Activated T-cell treated with anti-CD3 and anti-CD28 coated beads, Interleukin-2, amount 50 U/mL, for 4 hours (primary cell): Measurements from ENCODE around the gene DPP10. TPM values are rescaled to one million over a fixed set of nuclear protein-coding genes. Genes with fewer than 3 reads are reported as not detected.

Experiments used
- ATAC-seq, 2 donors: fragments of 200-7000 bp; cut with Tn5 transposase; one replicate each; pipeline ENCODE4 v1.10.0; 2021
- DNase-seq: peaks from one replicate; pipeline ENCODE4 v3.0.0-alpha.2; 2020
- H3K27me3 Mint-ChIP-seq: one replicate; pipeline ENCODE4 v1.8.0; 2021; ENCODE audit warnings: low read depth, mixed read lengths
- H3K36me3 Mint-ChIP-seq: one replicate; pipeline ENCODE4 v1.8.0; 2022; ENCODE audit warnings: mixed read lengths; ENCODE audit not compliant: insufficient read depth
- H3K4me1 Mint-ChIP-seq: one replicate; pipeline ENCODE4 v1.8.0; 2021; ENCODE audit warnings: low read depth, mixed read lengths
- H3K4me3 Mint-ChIP-seq: one replicate; pipeline ENCODE4 v1.8.0; 2021; ENCODE audit warnings: mild to moderate bottlenecking, moderate library complexity, mixed read lengths
- H3K9me3 Mint-ChIP-seq: one replicate; pipeline ENCODE4 v1.8.0; 2021; ENCODE audit warnings: mixed read lengths
- total RNA-seq, 3 donors: library from RNA; stranded (reverse); gene quantifications; one replicate each; pipeline ENCODE4 v1.2.1, GENCODE V29; 2021

Gene DPP10
- total RNA-seq, 3 donors from 2014 or later: not detected

GRCh38 chr2:115299199-115299598 lies 856.8 kb downstream of the DPP10 start:
- Mint-ChIP-seq H3K4me3 (no peak overlapping the region), H3K9me3 (peaks cover 3% of the 10 kb centered on the region), H3K27me3 (no peaks in the 10 kb centered on the region), H3K36me3 (no peaks in the 10 kb centered on the region), H3K4me1 (no peaks in the 10 kb centered on the region)
- DNase-seq (no peak), ATAC-seq (no peak)

DNA sequence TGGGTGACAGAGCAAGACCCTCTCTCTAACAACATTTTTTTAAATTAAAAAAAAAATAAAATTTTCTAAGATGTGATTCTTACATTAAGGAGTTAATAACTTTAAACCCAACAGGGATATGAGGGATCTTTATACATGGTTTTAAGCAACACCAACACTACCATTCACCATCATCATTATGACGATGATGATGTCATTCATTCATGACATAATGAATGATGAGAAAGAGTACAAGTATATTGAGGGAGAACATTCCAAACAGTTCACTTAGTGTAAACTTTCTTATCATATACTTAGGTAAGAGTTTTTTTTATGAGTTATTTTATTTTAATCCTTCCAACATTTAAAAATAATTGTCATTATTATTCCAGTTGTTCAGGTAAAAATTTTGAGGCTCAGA lies 863.3 kb downstream of the DPP10 start:
- DNase-seq (no peak), ATAC-seq (no peak)
- Mint-ChIP-seq H3K9me3 (peaks cover 16% of the 10 kb centered on the region), H3K4me1 (no peaks in the 10 kb centered on the region), H3K36me3 (no peaks in the 10 kb centered on the region), H3K4me3 (no peak overlapping the region), H3K27me3 (no peaks in the 10 kb centered on the region)

DNA sequence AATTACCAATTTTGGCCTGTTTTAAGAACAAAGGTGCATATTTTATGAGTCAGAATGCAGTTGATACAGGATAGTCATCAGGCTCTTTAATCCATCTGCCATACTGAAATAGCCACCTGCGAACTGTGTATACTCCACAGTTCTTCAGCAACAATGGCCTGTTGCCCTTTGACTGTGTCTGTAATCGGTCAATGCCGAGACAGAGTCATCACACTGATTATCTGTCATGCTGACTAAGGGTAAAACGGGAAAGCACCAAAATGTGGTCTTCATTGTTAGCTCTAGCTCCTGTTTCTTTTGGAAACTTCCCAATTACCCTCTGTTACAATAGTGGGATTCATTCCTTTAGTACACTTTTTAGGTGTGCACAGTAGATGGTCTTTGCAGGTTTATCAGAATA lies 871.7 kb downstream of the DPP10 start:
- ATAC-seq (no peak), DNase-seq (no peak)
- Mint-ChIP-seq H3K9me3 (peaks cover 13% of the 10 kb centered on the region), H3K36me3 (no peaks in the 10 kb centered on the region), H3K4me3 (no peak overlapping the region), H3K27me3 (no peaks in the 10 kb centered on the region), H3K4me1 (no peaks in the 10 kb centered on the region)

GRCh38 chr2:115327061-115327460 lies 884.6 kb downstream of the DPP10 start:
- no peak for DNase-seq
- Mint-ChIP-seq H3K9me3 (peaks cover 11% of the 10 kb centered on the region), H3K27me3 (no peaks in the 10 kb centered on the region), H3K4me1 (no peaks in the 10 kb centered on the region), H3K4me3 (no peak overlapping the region), H3K36me3 (no peaks in the 10 kb centered on the region)
- no peak for ATAC-seq

GRCh38 chr2:115359550-115359949 lies 917.1 kb downstream of the DPP10 start:
- Mint-ChIP-seq H3K36me3 (no peaks in the 10 kb centered on the region), H3K4me3 (no peak overlapping the region), H3K9me3 (peaks cover 41% of the 10 kb centered on the region), H3K4me1 (no peaks in the 10 kb centered on the region), H3K27me3 (no peaks in the 10 kb centered on the region)
- ATAC-seq (no peak), DNase-seq (no peak)

- Mint-ChIP-seq H3K4me3 (no peak overlapping the region), H3K27me3 (no peaks in the 10 kb centered on the region), H3K9me3 (peaks cover 12% of the 10 kb centered on the region), H3K4me1 (no peaks in the 10 kb centered on the region), H3K36me3 (no peaks in the 10 kb centered on the region)
- DNase-seq: no peak
- ATAC-seq: no peak
These were observed 921.7 kb downstream of the DPP10 start for GRCh38 chr2:115364093-115364492.

- Mint-ChIP-seq H3K4me3 (no peak overlapping the region), H3K9me3 (peaks cover 15% of the 10 kb centered on the region), H3K27me3 (no peaks in the 10 kb centered on the region), H3K4me1 (no peaks in the 10 kb centered on the region), H3K36me3 (no peaks in the 10 kb centered on the region)
- DNase-seq: no peak
- no peak for ATAC-seq
These were observed 927.0 kb downstream of the DPP10 start for GRCh38 chr2:115369400-115369799.

GRCh38 chr2:115374981-115375380 lies 932.5 kb downstream of the DPP10 start:
- Mint-ChIP-seq H3K9me3 (peaks cover 29% of the 10 kb centered on the region), H3K4me3 (no peak overlapping the region), H3K27me3 (no peaks in the 10 kb centered on the region), H3K4me1 (no peaks in the 10 kb centered on the region), H3K36me3 (no peaks in the 10 kb centered on the region)
- no peak for ATAC-seq
- DNase-seq: no peak

GRCh38 chr2:115384399-115384798 lies 942.0 kb downstream of the DPP10 start:
- Mint-ChIP-seq H3K9me3 (peaks cover 14% of the 10 kb centered on the region), H3K27me3 (no peaks in the 10 kb centered on the region), H3K36me3 (no peaks in the 10 kb centered on the region), H3K4me1 (no peaks in the 10 kb centered on the region), H3K4me3 (no peak overlapping the region)
- DNase-seq: no peak
- no peak for ATAC-seq

DNA sequence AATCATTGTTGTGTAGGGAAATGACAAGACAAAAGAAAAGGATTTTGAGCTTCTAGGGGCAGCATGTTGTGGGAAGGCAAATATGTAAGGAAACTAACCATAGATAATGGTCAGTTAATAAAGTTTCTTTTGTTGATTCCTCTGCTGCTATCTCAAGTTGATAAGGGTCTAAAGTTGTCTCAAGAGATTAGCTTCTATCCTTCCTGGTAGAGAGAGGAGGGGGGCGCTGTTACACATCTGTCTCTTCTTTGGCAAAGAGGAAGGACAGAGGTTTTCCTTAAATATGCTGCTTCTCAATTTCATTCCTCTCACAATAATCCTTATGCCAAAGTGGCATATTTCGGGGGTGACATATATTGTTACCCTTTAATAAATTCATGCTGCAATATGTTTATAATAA lies 944.0 kb downstream of the DPP10 start:
- Mint-ChIP-seq H3K4me1 (no peaks in the 10 kb centered on the region), H3K4me3 (no peak overlapping the region), H3K27me3 (no peaks in the 10 kb centered on the region), H3K36me3 (no peaks in the 10 kb centered on the region), H3K9me3 (peaks cover 9% of the 10 kb centered on the region)
- DNase-seq (no peak), ATAC-seq (no peak)

- no peaks in the 10 kb centered on the region for H3K36me3 Mint-ChIP-seq
- H3K4me1 Mint-ChIP-seq: no peaks in the 10 kb centered on the region
- no peak overlapping the region for H3K4me3 Mint-ChIP-seq
- H3K27me3 Mint-ChIP-seq: no peaks in the 10 kb centered on the region
- peaks cover 13% of the 10 kb centered on the region for H3K9me3 Mint-ChIP-seq
- ATAC-seq (no peak), DNase-seq (no peak)
These were observed 946.6 kb downstream of the DPP10 start for GRCh38 chr2:115389024-115389423.

- Mint-ChIP-seq H3K4me3 (no peak overlapping the region), H3K27me3 (no peaks in the 10 kb centered on the region), H3K36me3 (no peaks in the 10 kb centered on the region), H3K9me3 (peaks cover 8% of the 10 kb centered on the region), H3K4me1 (no peaks in the 10 kb centered on the region)
- DNase-seq (no peak), ATAC-seq (no peak)
These were observed 947.6 kb downstream of the DPP10 start for GRCh38 chr2:115389898-115390565.

GRCh38 chr2:115396579-115396978 lies 954.1 kb downstream of the DPP10 start:
- no peaks in the 10 kb centered on the region for H3K27me3 Mint-ChIP-seq
- H3K4me1 Mint-ChIP-seq: no peaks in the 10 kb centered on the region
- H3K36me3 Mint-ChIP-seq: no peaks in the 10 kb centered on the region
- no peak overlapping the region for H3K4me3 Mint-ChIP-seq
- DNase-seq (no peak), ATAC-seq (no peak)
- peaks cover 16% of the 10 kb centered on the region for H3K9me3 Mint-ChIP-seq

GRCh38 chr2:115400940-115401339 lies 958.5 kb downstream of the DPP10 start:
- DNase-seq (no peak), ATAC-seq (no peak)
- Mint-ChIP-seq H3K4me1 (no peaks in the 10 kb centered on the region), H3K9me3 (peaks cover 14% of the 10 kb centered on the region), H3K4me3 (no peak overlapping the region), H3K36me3 (no peaks in the 10 kb centered on the region), H3K27me3 (no peaks in the 10 kb centered on the region)

DNA sequence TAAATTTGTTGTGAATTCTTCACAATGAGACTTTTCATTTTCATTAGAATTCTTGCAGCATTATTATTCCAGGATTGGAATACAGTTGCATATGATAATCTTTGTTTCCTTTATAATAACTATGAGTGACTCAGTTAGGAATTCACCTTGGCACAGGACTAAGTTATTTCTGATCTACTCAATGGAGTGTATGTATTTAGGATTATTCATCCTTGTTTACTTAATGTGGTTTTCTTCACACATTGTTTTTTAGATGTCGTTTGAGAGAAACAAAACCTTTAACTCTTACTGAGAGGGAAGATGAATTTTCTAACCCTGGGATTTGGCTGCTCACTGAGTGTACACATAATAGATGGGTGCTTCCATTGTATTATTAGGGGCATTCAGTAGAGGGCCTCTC lies 970.1 kb downstream of the DPP10 start:
- ATAC-seq (no peak), DNase-seq (no peak)
- no peaks in the 10 kb centered on the region for H3K4me1 Mint-ChIP-seq
- peaks cover 10% of the 10 kb centered on the region for H3K9me3 Mint-ChIP-seq
- H3K27me3 Mint-ChIP-seq: no peaks in the 10 kb centered on the region
- H3K36me3 Mint-ChIP-seq: no peaks in the 10 kb centered on the region
- H3K4me3 Mint-ChIP-seq: no peak overlapping the region

- Mint-ChIP-seq H3K4me1 (no peaks in the 10 kb centered on the region), H3K4me3 (no peak overlapping the region), H3K9me3 (peaks cover 15% of the 10 kb centered on the region), H3K27me3 (no peaks in the 10 kb centered on the region), H3K36me3 (no peaks in the 10 kb centered on the region)
- no peak for DNase-seq
- no peak for ATAC-seq
These were observed 971.4 kb downstream of the DPP10 start for GRCh38 chr2:115413791-115414190.
